Effector memory CD8-positive, alpha-beta T cell (primary cell): Measurements from ENCODE around the gene STK32C.
"Not testable (repeated sequence)": the region's sequence is repeated elsewhere in the genome, so short reads cannot be mapped to it uniquely, and the experiment has no call there.

ENCODE experiments used
- ATAC-seq: fragments of 150-1000 bp; cut with Tn5 transposase; replicated peaks from 2 replicates; pipeline ENCODE4 v1.10.0; 2021; ENCODE audit warnings: mild to moderate bottlenecking, moderate library complexity
- DNase-seq, 3 experiments: peaks; one replicate each; pipeline ENCODE4 v3.0.0; 2021
- H3K27ac Mint-ChIP-seq, 2 donors: one replicate each; pipeline ENCODE4 v1.8.0; 2022; ENCODE audit warnings: mild to moderate bottlenecking in 2 of 2, mixed read lengths in 2 of 2, moderate library complexity in 2 of 2
- H3K27me3 Mint-ChIP-seq, 2 donors: one replicate each; pipeline ENCODE4 v1.8.0; 2022; ENCODE audit warnings: mixed read lengths in 2 of 2
- H3K36me3 Mint-ChIP-seq: one replicate; pipeline ENCODE4 v1.8.0; 2022; ENCODE audit warnings: mild to moderate bottlenecking, moderate library complexity, mixed read lengths; ENCODE audit not compliant: insufficient read depth
- H3K4me1 Mint-ChIP-seq, 2 donors: one replicate each; pipeline ENCODE4 v1.8.0; 2022; ENCODE audit warnings: low read depth in 2 of 2, mixed read lengths in 2 of 2
- H3K4me3 Mint-ChIP-seq, 2 donors: one replicate each; pipeline ENCODE4 v1.8.0; 2022; ENCODE audit warnings: mild to moderate bottlenecking in 2 of 2, mixed read lengths in 2 of 2, moderate library complexity in 2 of 2
- H3K9me3 Mint-ChIP-seq, 2 donors: one replicate each; pipeline ENCODE4 v1.8.0; 2022; ENCODE audit warnings: mixed read lengths in 2 of 2

STK32C gene

GRCh38 chr10:132222726-132223125 is 85.0 kb downstream of the STK32C start:
- Mint-ChIP-seq H3K4me1 (peaks cover 2 to 6% of the 10 kb centered on the region in 2 donors), H3K4me3 (no peak overlapping the region), H3K27me3 (no peaks in the 10 kb centered on the region), H3K9me3 (no peaks in the 10 kb centered on the region), H3K27ac (no peak overlapping the region), H3K36me3 (peaks cover 2% of the 10 kb centered on the region)
- DNase-seq (no peak), ATAC-seq (no peak)

- not testable (repeated sequence) for ATAC-seq, H3K9me3 Mint-ChIP-seq, H3K27ac Mint-ChIP-seq, H3K4me3 Mint-ChIP-seq, H3K4me1 Mint-ChIP-seq, H3K36me3 Mint-ChIP-seq, H3K27me3 Mint-ChIP-seq, DNase-seq
Measured at GRCh38 chr10:132220996-132221395, 86.8 kb downstream of the STK32C start.

- ATAC-seq (no peak), DNase-seq (no peak)
- peaks cover 0 to 2% of the 10 kb centered on the region in 2 donors for H3K4me1 Mint-ChIP-seq
- no peak overlapping the region for H3K4me3 Mint-ChIP-seq
- peaks cover 0 to 3% of the 10 kb centered on the region in 2 donors for H3K9me3 Mint-ChIP-seq
- H3K36me3 Mint-ChIP-seq = peaks cover 2% of the 10 kb centered on the region
- H3K27me3 Mint-ChIP-seq = no peaks in the 10 kb centered on the region
- H3K27ac Mint-ChIP-seq = no peak overlapping the region
Measured at GRCh38 chr10:132220061-132220460, 87.7 kb downstream of the STK32C start.

GRCh38 chr10:132219486-132219885 is 88.3 kb downstream of the STK32C start:
- Mint-ChIP-seq H3K36me3 (peaks cover 2% of the 10 kb centered on the region), H3K4me3 (no peak overlapping the region), H3K27me3 (no peaks in the 10 kb centered on the region), H3K4me1 (peaks cover 0 to 2% of the 10 kb centered on the region in 2 donors), H3K9me3 (peaks cover 0 to 3% of the 10 kb centered on the region in 2 donors), H3K27ac (no peak overlapping the region)
- no peak for ATAC-seq
- DNase-seq = no peak

- not testable (repeated sequence) for H3K36me3 Mint-ChIP-seq, ATAC-seq, H3K4me1 Mint-ChIP-seq, H3K9me3 Mint-ChIP-seq, DNase-seq, H3K4me3 Mint-ChIP-seq, H3K27me3 Mint-ChIP-seq, H3K27ac Mint-ChIP-seq
Measured at GRCh38 chr10:132216441-132216840, 91.3 kb downstream of the STK32C start.

- H3K4me3 Mint-ChIP-seq = no peak overlapping the region
- H3K9me3 Mint-ChIP-seq = peaks cover 0 to 6% of the 10 kb centered on the region in 2 donors
- H3K36me3 Mint-ChIP-seq = no peaks in the 10 kb centered on the region
- no peaks in the 10 kb centered on the region for H3K27me3 Mint-ChIP-seq
- no peak overlapping the region for H3K27ac Mint-ChIP-seq
- ATAC-seq (no peak), DNase-seq (no peak)
- H3K4me1 Mint-ChIP-seq = no peaks in the 10 kb centered on the region
Measured at GRCh38 chr10:132213917-132214316, 93.8 kb downstream of the STK32C start.

GRCh38 chr10:132212816-132213215 is 94.9 kb downstream of the STK32C start:
- H3K4me3 Mint-ChIP-seq = no peak overlapping the region
- DNase-seq (no peak), ATAC-seq (no peak)
- H3K27me3 Mint-ChIP-seq = no peaks in the 10 kb centered on the region
- H3K4me1 Mint-ChIP-seq = no peaks in the 10 kb centered on the region
- no peaks in the 10 kb centered on the region for H3K36me3 Mint-ChIP-seq
- no peak overlapping the region for H3K27ac Mint-ChIP-seq
- peaks cover 0 to 6% of the 10 kb centered on the region in 2 donors for H3K9me3 Mint-ChIP-seq

- DNase-seq = no peak
- H3K4me3 Mint-ChIP-seq = no peak overlapping the region
- H3K27ac Mint-ChIP-seq = no peak overlapping the region
- no peaks in the 10 kb centered on the region for H3K27me3 Mint-ChIP-seq
- peaks cover 0 to 6% of the 10 kb centered on the region in 2 donors for H3K9me3 Mint-ChIP-seq
- no peak for ATAC-seq
- no peaks in the 10 kb centered on the region for H3K4me1 Mint-ChIP-seq
- H3K36me3 Mint-ChIP-seq = no peaks in the 10 kb centered on the region
Measured at GRCh38 chr10:132211246-132211645, 96.5 kb downstream of the STK32C start.

GRCh38 chr10:132210766-132211165 is 97.0 kb downstream of the STK32C start:
- no peaks in the 10 kb centered on the region for H3K27me3 Mint-ChIP-seq
- no peak overlapping the region for H3K27ac Mint-ChIP-seq
- ATAC-seq (no peak), DNase-seq (no peak)
- H3K4me3 Mint-ChIP-seq = no peak overlapping the region
- peaks cover 0 to 6% of the 10 kb centered on the region in 2 donors for H3K9me3 Mint-ChIP-seq
- no peaks in the 10 kb centered on the region for H3K36me3 Mint-ChIP-seq
- no peaks in the 10 kb centered on the region for H3K4me1 Mint-ChIP-seq

GRCh38 chr10:132209978-132210530 is 97.7 kb downstream of the STK32C start:
- H3K27ac Mint-ChIP-seq = no peak overlapping the region
- no peaks in the 10 kb centered on the region for H3K36me3 Mint-ChIP-seq
- H3K9me3 Mint-ChIP-seq = peaks cover 0 to 4% of the 10 kb centered on the region in 2 donors
- H3K4me3 Mint-ChIP-seq = no peak overlapping the region
- H3K4me1 Mint-ChIP-seq = no peaks in the 10 kb centered on the region
- H3K27me3 Mint-ChIP-seq = no peaks in the 10 kb centered on the region
- DNase-seq (no peak), ATAC-seq (no peak)

GRCh38 chr10:132209130-132209529 is 98.6 kb downstream of the STK32C start:
- DNase-seq = no peak
- no peak overlapping the region for H3K4me3 Mint-ChIP-seq
- ATAC-seq = no peak
- H3K27me3 Mint-ChIP-seq = no peaks in the 10 kb centered on the region
- H3K36me3 Mint-ChIP-seq = no peaks in the 10 kb centered on the region
- no peak overlapping the region for H3K27ac Mint-ChIP-seq
- peaks cover 0 to 4% of the 10 kb centered on the region in 2 donors for H3K9me3 Mint-ChIP-seq
- H3K4me1 Mint-ChIP-seq = no peaks in the 10 kb centered on the region

- ATAC-seq (no peak), DNase-seq (no peak)
- Mint-ChIP-seq H3K36me3 (no peaks in the 10 kb centered on the region), H3K4me3 (no peak overlapping the region), H3K9me3 (peaks cover 0 to under 1% of the 10 kb centered on the region in 2 donors), H3K27me3 (no peaks in the 10 kb centered on the region), H3K4me1 (no peaks in the 10 kb centered on the region), H3K27ac (no peak overlapping the region)
Measured at GRCh38 chr10:132208462-132209050, 99.2 kb downstream of the STK32C start.

GRCh38 chr10:132207536-132208461 is 100.0 kb downstream of the STK32C start:
- no peak for ATAC-seq
- DNase-seq = no peak
- Mint-ChIP-seq H3K36me3 (no peaks in the 10 kb centered on the region), H3K27me3 (no peaks in the 10 kb centered on the region), H3K4me3 (no peak overlapping the region), H3K9me3 (no peaks in the 10 kb centered on the region), H3K27ac (no peak overlapping the region), H3K4me1 (no peaks in the 10 kb centered on the region)
